Measurements from ENCODE around the gene BIK.

BIK gene

DNA sequence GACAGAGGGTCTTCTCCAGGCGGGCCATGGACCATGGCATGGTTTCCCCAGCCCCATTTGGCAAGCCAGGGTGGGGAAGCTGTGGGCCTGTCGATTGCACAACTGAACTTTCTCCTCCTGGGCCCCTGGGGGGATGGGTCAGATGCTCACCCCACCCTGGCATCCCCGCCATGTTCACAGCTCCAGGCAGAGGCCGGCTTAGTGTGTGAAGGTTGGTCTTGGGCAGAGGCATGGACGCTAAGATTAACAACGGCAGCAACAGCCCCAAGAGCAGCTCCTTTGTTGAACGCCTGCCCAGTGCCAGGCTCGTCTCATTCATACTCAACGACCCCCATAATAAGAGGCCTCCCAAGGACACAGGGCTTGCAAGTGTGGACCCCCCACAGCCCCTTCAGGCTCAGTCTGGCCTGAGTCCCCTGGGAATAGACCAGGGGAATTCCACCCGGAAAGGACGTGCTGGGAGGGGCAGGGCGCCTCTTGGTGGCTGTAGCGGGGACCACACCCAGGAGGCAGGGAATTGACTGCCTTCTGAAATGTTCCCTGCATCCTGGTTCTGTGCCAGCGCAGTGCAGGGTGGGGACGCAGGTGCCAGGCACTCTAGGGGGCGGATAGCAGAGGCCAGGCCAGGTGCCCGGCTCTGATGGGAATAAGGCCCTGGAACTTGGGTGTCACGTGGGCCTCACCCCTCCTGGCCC lies 49.1 kb downstream of the BIK start:
- in situ Hi-C loops (cut with HindIII; ENCODE audit: low sequenced_read_pairs), result no loop called here

DNA sequence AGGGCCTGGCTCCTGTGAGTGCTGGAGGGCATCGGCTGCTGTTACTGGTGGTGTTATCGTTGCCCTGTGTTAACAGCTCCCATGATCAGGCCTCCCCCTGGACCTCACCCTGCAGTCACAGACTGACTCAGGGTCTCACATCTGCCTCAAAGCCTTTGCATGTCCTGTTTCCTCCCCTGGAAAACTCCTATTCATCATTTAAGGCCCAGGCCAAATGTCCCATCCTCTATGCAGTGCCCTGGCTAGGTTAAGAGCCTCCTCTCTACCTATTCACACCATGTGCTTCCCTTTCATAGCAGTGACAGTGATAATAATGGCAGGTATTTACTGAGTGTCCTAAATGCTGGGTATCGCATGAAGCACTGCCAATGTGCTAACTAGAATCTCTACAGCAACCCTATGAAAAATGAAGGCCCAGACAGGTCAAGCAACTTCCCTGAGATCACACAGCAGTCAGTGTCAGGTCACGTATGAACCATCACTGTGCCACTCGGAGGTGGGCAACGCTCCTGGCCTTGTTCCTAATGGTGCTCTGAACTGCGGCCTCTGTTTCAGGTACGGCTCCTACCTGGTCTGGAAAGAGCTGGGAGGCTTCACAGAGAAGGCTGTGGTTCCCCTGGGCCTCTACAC lies 50.1 kb downstream of the BIK start:
- in situ Hi-C loops (cut with HindIII; ENCODE audit: low sequenced_read_pairs), result no loop called here

DNA sequence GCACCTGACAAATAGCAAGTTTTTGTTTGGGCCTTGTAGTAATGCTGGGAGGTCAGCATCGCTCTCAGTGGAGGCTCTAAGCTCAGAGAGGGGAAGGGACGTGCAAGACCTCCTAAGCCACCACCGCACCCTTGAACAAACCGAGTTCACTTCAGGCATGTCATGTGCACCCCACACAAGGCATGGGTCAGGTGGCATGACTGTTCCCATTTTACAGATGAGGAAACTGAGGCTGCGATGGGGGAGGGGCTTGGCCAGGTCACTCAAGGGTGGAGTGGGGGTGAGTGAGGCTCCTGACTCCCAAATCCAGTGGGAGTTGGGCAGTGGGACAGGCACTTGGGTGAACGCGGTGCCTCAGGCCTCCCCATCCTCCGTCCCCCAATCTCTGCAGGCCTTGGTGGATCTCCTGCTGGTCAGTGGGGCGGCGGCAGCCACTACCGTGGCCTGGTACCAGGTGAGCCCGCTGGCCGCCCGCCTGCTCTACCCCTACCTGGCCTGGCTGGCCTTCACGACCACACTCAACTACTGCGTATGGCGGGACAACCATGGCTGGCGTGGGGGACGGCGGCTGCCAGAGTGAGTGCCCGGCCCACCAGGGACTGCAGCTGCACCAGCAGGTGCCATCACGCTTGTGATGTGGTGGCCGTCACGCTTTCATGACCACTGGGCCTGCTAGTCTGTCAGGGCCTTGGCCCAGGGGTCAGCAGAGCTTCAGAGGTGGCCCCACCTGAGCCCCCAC lies 52.0 kb downstream of the BIK start:
- in situ Hi-C loops (cut with HindIII; ENCODE audit: low sequenced_read_pairs), result no loop called here

DNA sequence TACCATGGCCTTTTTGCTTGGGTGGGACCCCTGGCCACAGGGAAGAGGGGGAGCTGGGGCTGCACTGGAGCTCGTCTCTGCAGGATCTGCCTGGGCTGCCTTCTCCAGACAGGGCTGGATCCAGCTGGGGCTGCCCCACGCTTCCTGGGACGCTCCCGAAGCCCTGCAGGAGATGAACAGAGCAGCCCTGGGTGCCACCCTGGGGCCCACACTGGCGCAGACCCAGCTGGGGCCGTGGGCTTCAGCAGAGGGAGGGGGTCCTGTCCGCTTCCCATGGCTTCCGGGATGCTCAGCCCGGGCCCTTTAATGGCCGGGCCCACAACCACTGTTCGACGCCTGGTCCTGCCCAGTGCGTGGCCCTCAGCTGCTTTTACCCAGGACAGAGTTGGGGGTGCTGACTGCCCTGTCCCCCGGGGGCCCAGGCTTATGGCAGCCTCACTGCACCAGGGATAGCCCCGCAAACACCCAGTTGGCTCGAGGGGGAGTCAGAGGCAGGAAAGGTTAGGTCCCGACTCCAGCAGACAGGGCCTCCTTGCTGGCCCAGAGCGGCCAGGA lies 52.8 kb downstream of the BIK start:
- in situ Hi-C loops (cut with HindIII; ENCODE audit: low sequenced_read_pairs), result no loop called here

DNA sequence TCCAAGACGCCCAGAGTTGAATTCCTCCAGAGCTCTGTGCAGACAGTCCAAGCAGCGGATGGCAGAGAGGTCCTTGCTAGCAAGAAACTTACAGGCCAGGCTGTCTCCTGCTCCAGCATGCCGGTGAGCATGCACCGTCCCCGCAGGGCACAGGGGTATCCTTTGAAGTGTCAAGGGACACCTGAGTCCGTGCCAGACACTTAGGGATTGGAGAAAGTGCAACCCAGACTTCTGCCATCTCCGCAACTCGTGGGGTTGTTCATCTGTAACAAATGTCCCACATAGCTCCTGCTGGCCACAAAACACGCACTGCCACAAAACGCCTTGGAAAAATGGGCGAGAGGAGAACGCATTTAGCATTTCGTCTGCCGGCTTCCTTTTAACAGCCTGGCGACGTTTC lies 54.1 kb downstream of the BIK start:
- in situ Hi-C loops (cut with HindIII; ENCODE audit: low sequenced_read_pairs), result no loop called here

DNA sequence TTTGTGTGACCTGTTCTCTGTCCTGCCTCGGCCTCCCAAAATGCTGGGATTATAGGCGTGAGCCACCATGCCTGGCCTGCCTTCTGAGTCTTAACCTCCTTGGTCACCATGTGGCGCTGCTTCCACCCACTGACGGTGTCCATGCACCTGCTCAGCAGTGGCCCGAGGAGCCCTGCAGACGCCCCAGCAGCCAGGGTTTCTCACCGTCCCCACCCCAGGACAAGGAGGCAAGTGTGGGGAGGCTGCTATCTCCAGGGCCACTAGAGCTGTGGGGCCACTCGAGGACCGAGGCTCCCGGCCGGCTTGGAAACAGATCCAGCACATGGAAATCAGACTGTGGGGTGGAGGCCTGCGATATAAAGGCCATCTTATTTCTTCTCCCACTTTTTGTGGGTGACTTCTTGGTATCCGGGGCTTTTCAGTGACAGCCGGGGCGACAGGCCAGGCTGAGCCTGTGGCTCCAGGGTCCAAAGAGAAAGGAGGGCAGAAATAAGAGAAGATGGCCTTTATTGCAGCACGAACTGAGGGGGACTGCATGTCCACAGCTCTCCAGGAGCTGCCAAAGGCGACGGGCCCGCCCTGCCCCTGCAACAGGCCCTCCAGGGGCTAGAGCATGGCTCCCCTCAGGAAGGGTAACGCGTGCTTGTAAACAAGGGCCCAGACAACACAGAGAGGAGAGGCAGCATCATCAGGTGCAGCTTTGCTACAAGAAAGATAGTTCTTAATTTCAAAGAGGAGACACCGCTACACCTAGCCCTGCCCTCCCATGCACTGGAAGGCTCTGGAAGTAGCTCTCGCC lies 55.8 kb downstream of the BIK start:
- in situ Hi-C loops (cut with HindIII; ENCODE audit: low sequenced_read_pairs), result no loop called here

DNA sequence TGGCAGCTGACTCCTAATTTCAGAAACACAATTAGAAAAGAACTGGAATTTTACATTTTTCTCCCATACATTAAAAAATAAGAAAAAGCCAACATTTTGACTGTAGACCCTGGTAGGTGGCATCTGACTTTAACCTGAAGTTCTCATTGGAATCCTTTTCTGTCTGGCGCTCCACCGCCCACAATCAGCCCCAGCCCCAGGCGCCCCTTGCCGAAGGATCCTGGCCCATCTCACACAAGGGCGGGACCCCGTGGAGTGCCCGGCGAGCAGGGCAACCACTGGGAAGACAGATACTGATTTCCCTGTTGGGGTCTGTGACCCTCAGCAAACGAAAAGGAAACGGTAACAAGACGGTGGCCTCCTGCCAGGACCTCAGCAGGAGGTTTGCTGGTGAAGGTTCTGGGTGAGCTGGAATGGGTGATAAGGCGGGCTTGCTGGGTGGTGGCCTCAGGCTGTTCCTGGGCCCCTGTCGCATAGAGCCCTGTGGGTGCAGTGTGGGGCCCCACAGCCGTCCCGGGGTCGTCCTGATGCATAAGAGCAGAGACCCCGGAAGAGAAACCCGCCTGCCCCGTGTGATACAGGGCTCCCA lies 56.5 kb downstream of the BIK start:
- in situ Hi-C loops (cut with HindIII; ENCODE audit: low sequenced_read_pairs), result no loop called here

DNA sequence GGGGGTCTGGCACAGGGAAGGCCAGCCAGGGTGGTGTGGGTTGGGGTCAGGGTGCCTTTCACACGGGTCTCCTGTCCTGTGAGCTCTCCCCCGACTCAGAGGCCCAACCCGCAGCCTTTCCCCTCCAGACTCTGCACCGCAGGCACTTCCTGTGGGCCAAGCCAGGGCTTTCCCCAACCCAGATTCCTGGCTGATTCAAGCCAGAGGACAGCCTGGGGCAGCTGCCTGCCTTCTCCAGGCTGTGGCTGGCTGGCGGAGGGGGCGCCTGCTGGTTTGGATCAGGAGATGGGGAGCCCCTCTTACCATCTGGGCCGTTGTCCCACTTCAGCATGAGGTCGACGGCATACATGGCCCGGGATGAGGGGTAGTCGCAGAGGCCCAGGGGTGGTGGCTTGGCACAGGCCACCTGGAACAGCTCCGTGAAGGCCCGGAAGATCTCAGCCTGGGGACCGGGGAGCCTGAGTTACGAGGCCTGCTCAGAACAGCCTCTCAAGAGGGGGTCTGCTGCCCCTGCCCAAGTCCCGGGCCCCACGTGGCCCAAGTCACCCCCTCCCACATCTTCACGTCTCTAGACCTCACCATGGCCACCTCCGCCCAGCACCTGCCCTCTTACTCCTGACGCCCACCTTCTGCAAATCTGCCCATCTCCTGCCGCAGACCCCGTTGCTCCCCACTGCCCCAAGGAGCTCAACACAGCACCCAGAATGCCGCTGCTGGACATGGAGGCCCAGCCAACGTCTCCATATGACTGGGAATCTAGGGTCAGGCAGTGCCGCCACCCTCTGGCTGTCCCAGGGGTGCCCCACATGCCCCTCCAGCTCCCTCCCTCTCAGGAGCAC lies 58.1 kb downstream of the BIK start:
- in situ Hi-C loops (cut with HindIII; ENCODE audit: low sequenced_read_pairs), result no loop called here

DNA sequence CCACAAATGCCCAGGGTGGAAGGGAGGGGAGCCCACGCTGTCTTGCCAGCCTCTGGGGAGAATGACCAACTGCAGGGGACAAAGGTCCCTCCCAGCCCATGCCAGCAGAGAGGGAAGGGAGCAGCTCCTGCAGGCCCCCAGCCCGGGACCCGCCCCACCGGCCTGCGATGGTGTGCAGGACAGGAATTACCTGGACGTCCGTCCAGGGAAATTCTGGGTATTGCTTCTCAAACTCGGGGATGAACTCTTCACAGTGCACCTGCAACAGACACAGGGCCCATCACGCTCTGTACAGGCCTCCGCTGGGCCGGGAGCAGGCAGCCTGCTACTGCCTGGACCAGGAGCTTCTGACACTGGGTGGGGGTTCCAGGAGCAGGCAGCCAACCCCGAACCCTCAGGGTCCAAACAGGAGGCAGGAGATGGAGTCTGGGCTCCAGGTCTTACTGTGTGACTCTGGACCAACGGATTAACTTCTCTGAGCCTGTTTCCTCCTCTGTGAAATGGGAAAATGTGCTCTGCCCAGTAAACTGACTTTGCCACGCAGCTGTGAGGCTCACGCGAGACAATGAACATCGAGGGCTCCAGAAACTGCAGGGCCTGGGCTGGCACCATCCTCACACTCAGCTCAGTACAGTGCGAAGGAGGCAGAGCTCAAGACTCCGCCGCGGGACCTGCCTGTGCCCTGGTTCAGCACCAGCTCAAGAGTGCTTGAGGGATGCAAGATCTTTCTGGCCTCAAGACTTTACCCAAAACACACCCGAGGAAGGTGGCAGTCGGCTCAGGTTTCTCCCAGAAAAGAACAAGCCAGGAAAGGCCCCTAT lies 59.0 kb downstream of the BIK start:
- in situ Hi-C loops (cut with HindIII; ENCODE audit: low sequenced_read_pairs), result no loop called here

DNA sequence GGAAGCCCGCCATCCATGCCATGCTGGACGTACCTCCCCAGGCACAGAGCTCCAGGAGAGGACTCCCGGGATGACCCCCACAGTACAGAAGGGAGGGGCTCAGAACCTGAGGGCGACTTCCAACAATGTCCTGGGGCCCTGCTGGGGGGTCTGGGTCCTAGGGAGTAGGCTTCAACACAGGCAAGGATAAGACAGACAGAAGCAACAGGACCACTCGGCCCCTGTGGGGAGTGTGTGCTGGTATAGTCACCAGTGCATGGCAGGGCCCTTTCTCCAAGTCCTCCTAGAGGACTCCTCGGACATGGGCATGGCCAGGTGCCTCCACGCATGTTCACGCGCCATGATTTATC lies 59.6 kb downstream of the BIK start:
- in situ Hi-C loops (cut with HindIII; ENCODE audit: low sequenced_read_pairs), result no loop called here

DNA sequence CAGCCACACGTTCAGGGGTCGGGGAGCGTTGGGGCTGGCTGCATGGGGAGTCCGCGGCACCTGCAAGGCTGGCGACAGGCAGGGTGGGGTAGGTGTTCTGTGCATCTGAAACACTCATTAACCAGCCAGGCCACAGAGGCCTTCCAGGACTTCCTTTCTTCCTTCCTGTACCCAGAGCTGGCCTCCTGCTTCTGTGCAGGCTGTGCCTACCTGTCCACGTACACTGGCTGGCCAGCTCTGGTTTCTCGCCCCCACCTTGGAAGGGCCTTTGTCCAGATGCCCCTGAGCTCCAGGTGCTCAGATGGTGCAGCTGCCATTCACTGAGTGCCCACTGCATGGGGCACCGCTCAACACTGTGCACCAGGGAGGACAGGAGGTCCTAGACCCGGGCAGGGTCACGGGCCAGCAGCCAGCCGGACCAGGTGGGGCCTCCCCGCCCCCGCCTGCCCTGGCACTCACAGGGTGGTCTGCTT lies 60.5 kb downstream of the BIK start:
- in situ Hi-C loops (cut with HindIII; ENCODE audit: low sequenced_read_pairs), result no loop called here

DNA sequence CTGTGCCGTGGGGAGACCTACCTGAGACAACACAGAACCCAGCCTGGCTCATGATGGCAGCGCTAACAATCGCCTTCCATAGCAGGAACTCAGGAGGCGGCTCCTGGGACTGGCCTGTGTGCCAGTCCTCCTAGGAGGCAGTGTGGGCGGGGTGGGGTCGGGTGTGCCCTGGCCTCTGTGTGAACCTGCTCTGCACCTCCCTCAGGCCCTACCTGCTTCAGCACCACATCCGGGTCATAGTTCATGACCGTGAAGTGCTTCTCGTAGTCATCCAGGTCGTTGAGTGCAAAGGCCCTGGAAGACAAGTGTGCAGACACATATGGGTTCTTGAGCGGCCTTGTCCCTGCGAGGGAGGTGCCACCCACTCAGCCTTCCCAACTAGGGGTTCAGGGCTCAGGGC lies 61.1 kb downstream of the BIK start:
- in situ Hi-C loops (cut with HindIII; ENCODE audit: low sequenced_read_pairs), result no loop called here

DNA sequence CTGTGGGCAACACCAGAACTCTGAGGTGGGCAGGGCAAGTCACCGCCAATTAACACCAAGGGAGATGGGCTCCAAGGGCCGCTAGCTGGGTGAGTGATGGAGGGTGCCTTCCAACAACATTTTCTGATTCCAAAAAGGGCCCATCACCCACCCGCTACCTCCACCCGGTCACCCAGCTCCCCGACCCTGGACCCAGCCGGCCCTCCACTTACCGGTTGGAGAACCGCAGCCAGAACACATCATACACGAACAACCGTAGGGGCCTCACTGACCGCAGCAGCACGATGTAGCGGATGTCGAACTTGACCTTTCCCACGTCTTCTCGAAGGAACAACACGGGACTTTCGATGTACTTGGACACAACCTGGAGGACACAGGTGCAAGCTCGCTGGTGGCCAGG lies 61.6 kb downstream of the BIK start:
- in situ Hi-C loops (cut with HindIII; ENCODE audit: low sequenced_read_pairs), result no loop called here

DNA sequence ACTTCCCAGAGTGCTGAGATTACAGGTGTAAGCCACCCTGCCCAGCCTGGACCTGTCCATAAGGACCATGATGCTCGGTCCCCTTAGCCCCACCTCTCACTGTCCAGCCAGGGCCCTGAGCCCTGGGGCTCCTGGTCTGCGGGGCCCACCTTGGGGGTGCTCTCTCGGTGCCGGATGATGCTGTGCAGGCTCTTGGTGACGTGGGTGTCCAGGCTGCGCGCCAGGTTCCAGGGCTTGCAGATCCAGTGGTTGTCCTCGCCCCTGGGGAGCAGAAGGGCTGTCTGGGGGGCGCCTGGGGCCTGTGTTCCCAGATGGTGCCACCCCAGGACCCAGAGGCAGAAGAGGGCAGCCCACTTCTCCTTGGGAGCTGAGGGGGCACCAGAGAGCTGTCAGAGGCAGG lies 63.0 kb downstream of the BIK start:
- in situ Hi-C loops (cut with HindIII; ENCODE audit: low sequenced_read_pairs), result no loop called here

DNA sequence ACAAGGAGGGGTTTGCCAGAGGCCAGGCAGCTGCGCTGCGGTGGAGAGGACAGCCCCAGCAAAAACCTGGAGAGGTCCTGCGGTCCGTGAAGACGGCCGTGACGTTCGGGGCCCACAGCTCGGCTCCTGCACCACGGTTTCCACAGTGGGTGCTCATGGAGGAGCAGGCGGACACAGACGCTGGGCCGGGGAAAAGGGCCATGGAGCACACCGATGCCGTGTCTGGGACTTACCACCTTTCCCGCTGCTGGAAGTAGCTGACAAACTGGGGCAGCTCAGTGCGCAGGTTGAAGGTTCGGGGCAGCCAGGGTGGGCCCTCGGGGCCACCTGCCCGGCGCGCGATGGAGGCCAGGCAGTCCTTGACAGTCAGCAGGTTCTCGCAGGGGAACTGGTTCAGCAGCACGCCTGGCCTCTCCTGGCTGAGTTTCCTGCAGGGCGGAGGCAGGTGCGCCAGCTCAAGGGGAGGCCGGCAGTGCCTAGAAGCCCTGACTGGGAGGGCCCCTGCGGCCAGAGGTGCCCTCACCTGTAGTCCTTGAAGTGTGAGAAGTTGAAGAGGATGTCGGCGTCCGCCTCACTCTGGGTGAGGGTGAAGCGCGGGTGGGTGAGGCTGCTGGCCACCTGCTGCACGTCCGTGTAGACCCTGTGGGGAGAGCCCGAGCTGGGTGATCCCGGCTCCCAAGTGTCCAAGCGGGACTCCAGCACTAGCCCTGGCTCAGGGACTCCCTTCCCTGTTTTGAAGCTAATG lies 63.6 kb downstream of the BIK start:
- in situ Hi-C loops (cut with HindIII; ENCODE audit: low sequenced_read_pairs), result no loop called here

DNA sequence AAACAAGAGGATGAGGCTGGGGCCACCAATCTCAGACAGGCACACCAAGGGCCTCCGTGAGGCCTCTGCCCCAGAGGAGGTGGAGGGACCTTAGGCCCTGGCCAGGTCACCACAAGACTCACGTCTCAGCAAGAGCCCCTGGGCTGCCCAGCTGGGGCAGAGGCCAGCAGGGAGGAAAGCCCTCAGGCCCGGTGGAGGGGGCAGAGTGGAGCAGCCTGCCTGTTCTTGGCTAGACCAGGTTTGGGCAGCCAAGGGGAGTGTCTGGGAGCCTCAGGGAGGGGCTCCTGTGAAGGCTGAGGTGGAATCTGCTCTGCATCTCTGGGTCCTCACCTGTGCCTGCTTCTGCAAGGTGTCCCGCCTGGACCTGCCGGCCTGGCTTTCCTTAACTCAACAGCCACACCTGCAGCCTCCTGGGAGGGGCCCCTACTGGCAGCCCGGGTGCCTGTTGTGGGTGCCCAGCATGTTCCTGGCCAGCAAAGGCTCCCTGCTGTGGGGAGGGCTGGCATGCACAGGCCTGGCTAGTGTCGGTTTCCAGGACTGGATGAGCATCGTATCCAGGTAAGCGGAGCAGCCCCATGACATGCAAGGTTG lies 64.5 kb downstream of the BIK start:
- in situ Hi-C loops (cut with HindIII; ENCODE audit: low sequenced_read_pairs), result no loop called here

DNA sequence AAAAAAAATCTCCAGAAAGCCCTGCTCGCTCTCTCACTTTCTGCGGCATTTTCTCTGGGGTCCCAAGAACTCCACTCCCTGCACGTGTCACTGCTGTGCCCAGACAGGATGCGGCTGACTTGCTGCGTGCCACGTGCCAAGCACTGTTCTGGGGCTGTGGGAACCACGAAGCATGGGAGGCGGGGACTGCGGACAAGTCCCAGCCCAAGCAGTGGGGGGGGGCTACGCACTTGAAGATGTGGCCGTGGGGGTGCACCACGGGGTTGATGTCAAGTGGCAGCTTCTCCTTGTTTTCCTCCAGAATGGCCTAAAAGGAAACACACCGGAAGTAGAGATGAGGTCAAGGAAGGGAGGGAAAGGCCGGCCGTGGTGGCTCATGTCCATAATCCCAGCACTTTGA lies 65.5 kb downstream of the BIK start:
- in situ Hi-C loops (cut with HindIII; ENCODE audit: low sequenced_read_pairs), result no loop called here

DNA sequence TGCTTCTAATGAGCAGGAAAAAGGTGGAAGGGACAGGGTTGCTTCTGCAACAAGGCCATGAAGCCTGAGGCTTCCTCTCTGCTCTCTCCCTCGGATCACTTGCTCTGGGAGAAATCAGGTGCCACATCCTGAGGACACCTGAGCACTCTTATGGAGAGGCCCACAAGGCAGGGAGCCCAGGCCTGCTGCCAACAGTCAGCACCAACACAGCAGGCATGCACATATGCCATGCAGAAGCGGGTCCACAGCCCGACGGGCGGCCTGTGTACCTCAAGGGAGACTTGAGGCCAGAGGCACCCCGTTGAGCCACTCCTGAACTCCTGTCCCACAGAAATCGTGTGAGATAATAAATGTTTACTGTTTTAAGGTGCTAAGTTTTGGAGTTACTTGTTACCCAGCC lies 66.9 kb downstream of the BIK start:
- in situ Hi-C loops (cut with HindIII; ENCODE audit: low sequenced_read_pairs), result no loop called here

All from DLD1 (cell line).